B cell (primary cell): Measurements from ENCODE around the gene ARPC2.

ENCODE experiments used
- CTCF ChIP-seq: fragments of 200-600 bp; IDR thresholded peaks from one replicate; pipeline ENCODE4 v1.8.0; 2022; ENCODE audit warnings: antibody characterized with exemption, mild to moderate bottlenecking
- EZH2 ChIP-seq: IDR thresholded peaks from 2 replicates; pipeline ENCODE4 v1.6.1; 2012; ENCODE audit warnings: borderline replicate concordance, low read depth, mild to moderate bottlenecking, moderate library complexity, low read length; ENCODE audit not compliant: insufficient read depth, poor library complexity, severe bottlenecking

- TF ChIP-seq EZH2 (no peak), CTCF (no peak)
These were observed 76.9 kb downstream of the ARPC2 start for GRCh38 chr2:218293715-218294429.
